NAMALWA (cell line): ENCODE results near the gene GARIN5B.

Source experiments
- DNase-seq: peaks from one replicate; pipeline ENCODE4 v3.0.0-alpha.2; 2015; ENCODE audit warnings: low spot score

The GARIN5B gene

GRCh38 chr19:55389386-55390317 lies 26.6 kb upstream of the GARIN5B start:
- peak; percentile 44 for DNase-seq

GRCh38 chr19:55387736-55388497 lies 24.9 kb upstream of the GARIN5B start:
- no peak for DNase-seq

GRCh38 chr19:55386493-55386971 lies 23.5 kb upstream of the GARIN5B start:
- no peak for DNase-seq

- peak; percentile 99 for DNase-seq
These were observed 22.8 kb upstream of the GARIN5B start, which contains the start of gene RPL28 for GRCh38 chr19:55385724-55386492. RPL28 (plus strand) TSS chr19:55385932; CDS start chr19:55386358, 426 bp downstream.

- DNase-seq = peak; percentile 98
These were observed 22.1 kb upstream of the GARIN5B start for GRCh38 chr19:55384920-55385723.

- DNase-seq = peak; percentile 48
These were observed 21.3 kb upstream of the GARIN5B start, which contains the start of gene TMEM238 for GRCh38 chr19:55384131-55384919. TMEM238 (minus strand) TSS chr19:55384292; CDS start chr19:55384259, 33 bp downstream.

- peak; percentile 77 for DNase-seq
These were observed 20.4 kb upstream of the GARIN5B start for GRCh38 chr19:55383279-55384130.

GRCh38 chr19:55382522-55383054 lies 19.5 kb upstream of the GARIN5B start:
- no peak for DNase-seq

GRCh38 chr19:55382013-55382412 lies 19.0 kb upstream of the GARIN5B start:
- DNase-seq = no peak

GRCh38 chr19:55379174-55379573 lies 16.1 kb upstream of the GARIN5B start:
- no peak for DNase-seq

- DNase-seq = no peak
These were observed 14.5 kb upstream of the GARIN5B start for GRCh38 chr19:55377356-55378131.

GRCh38 chr19:55376241-55376933 lies 13.3 kb upstream of the GARIN5B start, which contains the start of gene TMEM190:
TMEM190 (plus strand) TSS chr19:55376826; CDS start chr19:55376854, 28 bp downstream.
- DNase-seq = no peak

- no peak for DNase-seq
These were observed 11.1 kb upstream of the GARIN5B start for GRCh38 chr19:55373993-55374757.

GRCh38 chr19:55373306-55373992 lies 10.4 kb upstream of the GARIN5B start:
- no peak for DNase-seq

GRCh38 chr19:55372316-55373081 lies 9.4 kb upstream of the GARIN5B start:
- no peak for DNase-seq
